DMS79 (cell line): ENCODE results near the gene MAPK11.

ENCODE experiments used
- DNase-seq: peaks from one replicate; lab custom pipeline; 2025; lab: John Stamatoyannopoulos, UW

Gene MAPK11

DNA sequence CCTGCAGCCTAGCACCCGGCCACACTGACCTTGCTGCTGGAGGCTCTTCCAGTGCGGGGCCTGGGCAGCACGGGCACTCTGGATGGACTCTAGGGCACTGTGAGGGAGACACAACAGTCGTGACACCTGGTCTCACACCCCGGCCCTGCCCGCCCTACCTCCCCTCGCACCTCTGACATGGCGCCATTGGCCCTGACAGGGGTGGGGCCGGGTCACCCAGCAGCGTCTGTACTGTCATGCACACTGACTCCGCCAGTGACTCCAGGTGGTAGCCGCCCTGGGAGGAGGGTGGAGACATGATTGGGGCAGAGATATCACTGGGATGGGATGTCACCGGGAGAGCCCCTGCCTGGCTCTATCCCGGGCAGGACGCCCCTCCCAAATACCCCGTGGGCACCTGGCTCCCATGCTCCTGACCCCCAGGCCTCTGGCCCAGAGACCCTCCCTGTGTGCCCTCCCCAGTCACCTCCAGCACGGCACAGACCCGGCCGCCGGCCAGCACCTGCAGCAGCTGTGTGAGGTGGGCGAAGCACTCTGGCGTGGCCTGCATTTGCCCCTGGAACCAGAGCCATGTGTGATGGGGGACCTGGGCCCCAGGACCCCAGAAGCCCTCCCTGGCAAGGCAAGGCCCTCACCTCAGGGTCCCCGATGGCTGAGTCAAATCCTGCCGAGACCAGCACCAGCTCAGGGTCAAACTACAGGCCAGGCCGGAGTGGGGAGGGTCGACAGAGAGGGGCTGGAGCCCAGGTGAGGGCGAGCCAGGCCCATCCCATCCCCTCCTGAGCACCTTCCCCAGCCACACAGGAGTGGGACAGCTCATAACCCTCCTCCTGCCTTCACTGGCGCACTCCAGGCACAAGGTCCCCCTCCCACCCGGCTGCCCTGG, 21.7 kb downstream of the MAPK11 start:
- DNase-seq, result no peak

DNA sequence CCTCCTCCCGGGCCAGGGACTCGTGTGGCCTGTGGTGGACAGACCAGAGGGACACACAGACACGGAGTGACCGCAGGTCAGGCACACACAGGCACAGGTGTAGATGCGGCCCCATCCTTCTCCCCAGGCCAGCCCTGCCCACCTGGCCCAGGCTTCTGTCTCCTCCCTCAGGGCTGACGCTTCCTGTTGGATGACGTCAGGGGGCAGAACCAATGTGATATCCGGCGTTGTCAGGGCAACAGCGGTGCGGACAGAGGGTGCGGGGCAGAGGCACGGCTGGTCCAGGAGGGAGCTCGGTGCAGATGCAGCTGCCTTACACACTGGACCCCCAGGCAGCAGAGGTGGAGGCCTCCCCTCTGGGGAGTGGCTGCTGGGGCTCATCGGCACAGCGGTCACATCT, 22.4 kb downstream of the MAPK11 start:
- no peak for DNase-seq

DNA sequence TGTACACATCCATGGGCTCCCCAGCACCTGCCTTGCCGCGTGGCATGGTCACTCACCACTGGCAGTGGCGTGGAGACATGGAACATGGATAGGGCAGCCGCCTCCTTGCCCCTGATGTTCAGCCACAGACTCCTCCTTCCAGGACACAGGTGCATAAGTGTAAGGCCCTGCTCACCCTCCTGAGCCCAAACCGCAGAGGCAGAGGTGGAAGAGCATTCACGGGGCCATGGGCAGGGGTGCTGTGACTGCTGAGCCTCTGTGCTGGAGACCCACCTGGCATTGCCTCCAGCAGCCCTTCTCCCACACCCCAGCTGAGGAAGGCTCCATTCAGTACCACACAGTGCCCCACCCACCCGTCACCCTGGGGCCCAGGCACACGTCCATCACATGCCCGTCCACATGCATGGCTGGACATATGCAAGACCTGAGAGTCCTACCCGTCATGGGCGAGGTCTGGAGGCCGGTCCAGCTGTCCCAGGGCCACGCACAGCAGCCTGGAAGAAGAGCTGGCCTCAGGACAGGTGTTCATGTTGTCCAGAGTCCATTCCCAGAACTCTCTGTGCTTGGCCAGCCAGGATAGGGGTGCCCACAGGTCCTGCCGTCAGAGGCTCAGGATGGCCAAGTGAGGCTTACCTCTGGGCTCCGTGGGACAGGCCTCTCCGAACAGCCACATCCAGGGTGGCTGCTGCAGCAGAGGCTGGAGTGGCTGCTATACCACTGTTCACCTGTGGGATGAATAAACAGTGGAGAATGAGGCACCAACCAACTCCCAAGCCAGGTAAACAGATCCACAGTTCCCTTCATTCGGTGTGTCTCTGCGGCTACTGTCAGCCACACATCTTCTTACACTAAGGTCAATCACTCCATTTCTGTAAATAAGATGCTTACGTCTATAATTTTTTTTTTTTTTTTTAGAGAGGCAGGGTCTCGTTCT, 23.7 kb downstream of the MAPK11 start:
- no peak for DNase-seq

DNA sequence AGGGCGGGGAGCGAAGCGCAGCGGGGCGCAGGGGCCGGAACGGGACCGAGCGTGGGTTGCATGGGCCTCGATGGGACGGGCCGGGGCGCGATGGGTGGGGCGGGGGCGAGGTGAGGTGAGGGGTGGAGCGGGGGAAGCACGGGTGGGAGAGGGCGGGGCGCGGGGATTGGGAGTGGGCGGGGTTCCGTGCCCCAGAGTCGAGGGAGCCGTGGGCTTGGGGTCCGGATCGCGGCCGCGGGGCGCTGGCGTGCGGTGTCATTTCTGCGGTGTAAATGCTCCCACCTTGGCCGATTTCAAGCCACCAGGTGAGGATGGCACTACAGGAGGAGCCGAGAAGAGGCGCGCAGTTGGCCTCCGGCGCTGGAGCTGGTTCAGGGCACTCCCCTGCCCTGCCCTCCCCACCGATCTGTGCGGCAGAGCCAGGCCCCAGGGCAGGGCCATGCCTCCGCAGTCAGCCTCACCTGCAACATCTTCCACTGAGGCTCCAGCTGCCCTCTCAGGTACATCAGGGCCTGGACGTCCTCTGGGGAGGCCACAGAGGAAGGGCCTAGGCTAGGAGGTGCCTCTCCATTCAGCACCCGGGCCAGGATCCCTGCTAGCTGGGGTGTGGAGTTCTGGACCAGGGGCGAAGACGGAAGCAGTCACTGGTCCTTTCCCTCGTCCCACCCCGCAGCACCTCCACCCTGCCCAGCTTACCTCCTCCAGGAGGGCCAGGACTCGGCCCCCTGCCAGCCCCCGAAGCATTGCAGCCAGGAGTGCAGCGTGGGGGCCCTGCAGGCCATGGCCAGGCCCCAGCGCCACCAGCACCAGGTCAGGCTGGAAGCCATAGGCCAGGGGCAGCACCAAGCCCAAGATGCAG, 24.7 kb downstream of the MAPK11 start:
- no peak for DNase-seq

DNA sequence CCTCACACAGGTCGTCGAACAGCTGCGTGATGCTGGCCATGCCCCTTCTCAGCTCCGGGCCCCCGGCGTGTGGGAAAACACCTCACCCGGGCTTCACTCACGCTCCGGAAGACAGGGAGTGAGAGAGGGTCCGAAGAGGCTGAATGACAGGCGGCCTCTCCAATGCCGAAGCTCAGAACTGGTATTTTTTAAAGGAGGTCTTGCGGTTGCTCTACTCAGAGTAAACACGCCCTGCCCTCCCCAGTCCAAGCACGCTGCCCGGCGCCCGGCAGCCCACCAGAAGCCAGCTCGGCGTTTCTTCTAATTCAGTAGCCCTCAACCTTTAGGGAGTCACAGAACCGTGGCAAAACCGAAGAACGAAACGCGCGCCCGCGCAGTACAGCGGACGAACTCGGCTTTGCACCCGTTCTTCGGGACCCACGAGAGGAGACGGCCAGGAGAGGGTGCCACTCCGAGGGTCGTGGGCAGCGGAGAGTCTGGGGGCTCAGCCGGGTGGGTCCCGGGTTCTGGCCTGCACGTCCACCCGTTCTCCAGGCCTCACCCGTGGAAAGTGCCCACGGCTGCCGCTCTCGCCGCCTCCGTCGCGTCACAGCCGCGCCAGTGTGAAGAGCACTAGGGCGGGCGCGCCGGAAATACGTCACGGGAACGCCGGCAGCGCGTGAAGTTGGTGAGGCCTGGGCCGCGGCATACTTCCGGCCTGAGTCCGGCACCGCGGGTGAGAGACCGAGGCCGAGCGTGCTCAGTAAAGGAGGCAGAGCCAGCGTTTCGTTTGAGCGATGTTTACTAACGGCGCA, 25.6 kb downstream of the MAPK11 start, which contains the start of gene TUBGCP6:
TUBGCP6 (minus strand) TSS at position 604 of the 794 bp plus-strand sequence; CDS start at position 40, 564 bp downstream.
- peak; percentile 33 for DNase-seq

DNA sequence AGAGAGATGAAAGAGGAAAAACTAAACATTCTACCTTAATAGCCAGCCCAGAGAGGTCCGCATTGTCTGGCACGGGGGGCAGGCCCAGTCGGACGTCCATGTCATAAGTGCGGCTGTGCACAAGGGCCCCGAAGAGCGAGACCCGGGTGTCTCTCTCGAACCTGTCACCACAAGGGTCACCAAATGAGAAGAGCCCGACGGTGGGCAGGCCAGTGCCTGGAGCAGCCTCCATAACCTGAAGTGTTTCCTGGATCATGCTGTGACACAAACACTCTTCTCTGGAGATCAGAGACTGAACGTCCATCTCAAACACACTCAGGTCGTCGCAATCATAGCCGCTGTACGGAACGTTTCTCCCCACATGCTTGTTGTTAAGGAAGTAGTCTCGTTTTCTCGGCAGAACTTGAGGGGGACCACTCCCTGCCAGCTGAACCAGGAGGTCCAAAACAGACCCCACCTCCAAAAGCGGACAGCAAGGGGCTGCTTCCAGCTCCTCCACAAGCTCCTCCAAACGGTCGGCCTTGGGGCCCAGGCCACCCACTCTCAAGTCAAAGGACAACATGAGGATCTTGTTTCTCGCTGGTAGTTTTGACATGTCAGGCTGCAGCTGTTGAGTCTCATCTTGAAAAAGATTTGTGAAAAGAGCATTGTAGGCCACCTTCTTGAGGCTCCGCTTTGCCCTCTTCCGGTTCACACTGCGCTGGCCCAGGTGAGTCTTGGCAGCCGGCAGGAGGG, 26.3 kb downstream of the MAPK11 start:
- DNase-seq, result no peak

DNA sequence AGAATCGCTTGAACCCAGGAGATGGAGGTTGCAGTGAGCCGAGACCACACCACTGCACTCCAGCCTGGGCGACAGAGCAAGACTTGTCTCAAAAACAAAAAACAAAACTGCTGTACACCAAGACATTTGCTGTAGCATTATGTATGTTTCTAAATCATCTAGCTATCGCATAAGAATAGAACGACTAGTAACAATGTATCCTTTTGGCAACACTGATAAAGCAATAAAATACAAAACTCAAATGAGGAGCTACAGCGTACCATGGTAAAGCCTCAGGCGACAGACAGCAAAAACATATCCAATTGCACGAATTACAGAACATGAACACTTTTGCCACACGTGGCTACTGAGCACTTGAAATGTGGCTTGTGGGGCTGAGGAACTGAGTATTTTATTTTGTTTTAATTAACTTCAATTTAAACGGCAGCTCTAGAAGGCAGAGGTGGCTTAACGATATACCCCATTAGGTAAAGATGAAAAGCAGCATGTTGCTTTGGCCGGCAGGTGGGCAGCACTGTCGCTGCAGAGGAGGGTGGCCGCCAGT, 27.7 kb downstream of the MAPK11 start:
- no peak for DNase-seq

DNA sequence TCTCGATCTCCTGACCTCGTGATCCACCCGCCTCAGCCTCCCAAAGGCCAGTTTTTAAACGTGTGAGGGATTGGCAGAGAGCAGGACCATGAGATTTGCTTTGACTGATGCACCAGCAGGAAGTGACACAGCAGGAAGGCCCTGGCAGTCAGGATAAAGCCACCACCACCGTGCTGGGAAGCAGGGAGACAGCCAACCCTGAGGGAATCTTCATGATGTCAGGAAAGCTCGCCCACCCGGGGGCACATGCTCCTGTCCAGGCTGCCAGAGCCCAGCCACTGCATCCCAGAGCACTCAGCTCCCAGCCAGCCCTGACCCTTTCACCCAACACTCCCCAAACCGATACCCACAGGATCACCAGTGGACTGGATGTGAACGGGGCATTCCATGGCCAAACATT, 31.4 kb downstream of the MAPK11 start:
- no peak for DNase-seq

DNA sequence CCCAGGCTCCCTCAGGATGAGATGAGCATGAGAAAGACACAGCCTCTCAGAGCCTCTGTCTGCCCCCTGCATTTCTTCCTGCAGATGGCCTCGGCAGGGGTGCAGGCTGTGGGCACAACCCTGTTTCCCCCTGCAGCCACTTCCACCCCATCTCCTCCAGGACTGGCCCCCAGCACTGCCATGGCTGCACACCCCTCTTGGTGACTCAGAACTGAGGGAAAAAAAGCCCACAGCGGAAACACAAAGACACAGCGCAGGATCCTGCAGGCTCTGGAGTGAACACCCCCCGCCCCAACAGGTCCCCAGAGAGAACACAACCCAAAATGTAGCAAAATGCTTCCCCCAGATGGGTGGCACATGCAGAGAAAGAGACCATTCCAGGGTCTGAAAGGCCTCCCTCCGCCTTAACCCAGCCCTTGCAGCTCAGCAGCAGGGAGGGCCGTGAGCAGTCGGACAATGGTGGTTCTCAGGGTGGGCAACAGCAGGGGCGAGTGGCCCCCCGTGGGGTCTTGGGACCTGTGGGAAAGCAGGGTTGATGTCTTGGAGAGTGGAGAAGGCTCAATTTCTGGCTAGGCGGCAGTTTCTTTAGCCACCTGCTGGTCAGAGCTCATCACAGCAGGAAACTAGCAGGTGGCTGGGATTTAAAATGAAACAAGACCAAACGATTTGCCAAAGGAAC, 33.3 kb downstream of the MAPK11 start:
- no peak for DNase-seq

DNA sequence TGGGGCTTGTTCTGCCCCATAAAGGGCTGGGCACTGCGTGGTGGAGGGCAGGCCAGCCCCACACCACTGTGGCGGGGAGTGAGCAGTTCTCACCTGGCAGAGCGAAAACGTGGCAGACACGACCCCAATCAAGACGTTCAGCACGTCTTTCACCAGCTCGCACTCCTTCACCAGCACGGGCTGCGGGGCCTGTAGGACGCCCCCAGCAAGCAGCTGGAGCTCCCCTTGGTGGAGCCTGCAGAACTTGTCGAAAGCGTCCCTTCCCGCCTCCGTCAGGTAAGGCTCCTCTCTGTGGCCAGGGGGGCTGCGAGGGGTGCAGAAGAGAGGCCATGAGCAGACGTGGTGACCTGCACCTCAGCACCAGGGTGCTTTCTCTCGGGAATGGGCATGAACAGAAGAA, 37.0 kb downstream of the MAPK11 start:
- DNase-seq, result no peak

DNA sequence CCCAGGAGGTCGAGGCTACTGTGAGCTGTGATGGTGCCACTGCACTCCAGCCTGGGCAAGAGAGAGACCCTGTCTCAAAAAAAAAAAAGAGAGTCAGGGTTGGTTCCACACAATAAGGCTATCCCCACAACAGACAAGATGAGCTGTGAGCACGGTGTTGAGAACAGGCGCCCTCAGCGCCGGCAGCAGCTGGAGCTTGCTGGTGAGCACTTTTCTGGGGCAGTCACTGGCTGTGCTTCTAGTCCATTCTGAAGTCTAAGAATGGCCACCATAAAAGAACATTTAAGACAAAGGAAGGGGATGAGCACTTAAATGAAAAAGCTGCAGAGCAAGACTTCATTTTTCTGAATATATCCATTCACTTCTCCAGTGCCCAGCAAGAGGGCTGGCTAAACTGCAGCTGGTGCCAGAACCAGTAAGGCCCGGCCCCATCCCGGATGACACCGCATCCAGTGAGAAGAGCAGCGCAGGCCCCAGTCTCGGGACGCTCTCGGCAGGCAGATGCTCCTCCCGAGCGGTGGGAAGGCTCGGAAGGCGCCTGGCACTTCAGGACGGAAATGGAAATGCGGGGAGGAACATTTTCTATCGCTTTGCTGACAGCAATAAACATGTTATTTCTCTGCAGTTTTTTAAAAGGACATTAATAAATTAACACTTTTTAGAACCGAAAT, 37.6 kb downstream of the MAPK11 start:
- no peak for DNase-seq

DNA sequence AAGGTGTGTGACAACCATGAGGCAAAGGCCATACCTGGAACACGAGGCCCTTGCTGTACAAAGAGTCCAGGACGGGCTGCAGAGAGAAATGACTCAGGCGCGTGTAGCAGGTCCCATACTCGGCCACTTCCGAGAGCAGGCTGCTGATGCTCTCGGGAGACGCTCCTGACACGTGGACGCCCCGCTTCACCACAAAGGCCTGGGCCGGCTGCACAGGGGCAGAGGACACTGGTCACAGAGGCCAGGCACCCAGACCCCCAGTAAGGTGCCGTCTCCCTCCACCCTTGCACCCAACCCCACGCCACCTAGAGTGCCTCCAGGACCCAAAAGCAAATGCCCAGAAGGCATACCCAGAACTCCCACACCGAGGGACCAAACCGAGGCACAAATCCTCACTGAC, 40.8 kb downstream of the MAPK11 start:
- DNase-seq, result no peak

DNA sequence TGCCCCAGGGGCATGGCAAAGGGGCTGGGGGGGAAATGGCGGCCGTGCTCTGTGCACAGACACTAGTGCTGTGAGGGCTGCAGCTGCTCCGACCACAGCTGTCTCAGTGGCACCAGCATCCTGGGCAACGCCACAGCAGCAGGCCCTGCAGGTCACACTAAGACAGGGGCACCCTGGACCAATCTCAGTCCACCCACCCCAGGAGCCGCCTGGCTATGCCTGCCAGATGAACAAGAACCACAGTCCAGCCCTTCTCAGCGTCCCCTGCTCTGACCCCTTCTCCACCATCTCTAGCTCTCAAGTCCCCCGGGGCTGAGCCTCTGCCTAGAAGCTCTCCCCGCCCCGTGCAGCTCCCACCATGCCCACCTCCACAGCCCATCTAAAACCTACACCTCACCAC, 41.8 kb downstream of the MAPK11 start:
- DNase-seq, result no peak

DNA sequence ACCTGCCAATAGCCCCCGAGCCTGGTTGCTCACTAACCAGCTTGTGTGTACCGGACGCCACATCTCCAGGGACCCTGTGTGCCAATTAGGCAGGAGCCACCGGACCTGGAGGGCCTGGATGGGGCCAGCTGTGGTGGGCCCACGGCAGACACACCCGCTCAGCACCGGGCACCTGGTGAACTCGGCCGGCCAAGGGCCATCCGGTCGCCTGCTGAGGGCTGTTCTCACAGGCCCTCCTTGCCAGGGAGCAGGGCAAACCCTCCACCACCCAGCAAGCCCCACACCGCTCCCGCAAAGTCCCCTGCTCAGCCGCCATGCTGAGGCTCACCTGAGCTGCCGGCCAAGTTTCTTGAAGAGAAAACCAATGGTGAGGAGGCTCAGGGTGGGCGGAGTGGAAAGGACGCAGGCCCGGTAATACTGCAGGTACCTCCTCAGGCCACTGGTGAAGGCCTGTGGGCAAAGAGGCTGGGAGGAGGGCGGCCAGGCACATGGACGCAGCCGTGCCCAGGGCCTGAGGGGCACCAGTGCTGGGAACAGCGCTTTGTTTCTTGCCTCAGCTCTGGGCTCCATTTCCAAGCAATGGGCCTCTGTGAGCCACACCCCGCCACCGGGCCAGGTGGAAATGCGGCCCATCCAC, 42.5 kb downstream of the MAPK11 start:
- no peak for DNase-seq

DNA sequence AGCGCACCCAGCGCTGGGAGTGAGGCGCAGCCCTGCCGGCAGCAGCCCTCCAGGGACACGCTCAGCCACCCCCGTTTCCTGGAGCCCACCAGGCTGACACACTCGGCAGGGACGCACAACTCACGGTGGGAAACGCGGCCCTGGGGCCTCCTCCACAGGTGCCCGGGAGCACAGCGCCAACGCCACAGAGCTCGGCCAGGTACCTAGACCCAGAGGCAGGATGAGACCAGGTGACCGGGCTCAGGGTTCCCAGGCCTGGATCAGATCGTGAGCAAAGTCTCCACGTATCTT, 43.4 kb downstream of the MAPK11 start:
- no peak for DNase-seq

DNA sequence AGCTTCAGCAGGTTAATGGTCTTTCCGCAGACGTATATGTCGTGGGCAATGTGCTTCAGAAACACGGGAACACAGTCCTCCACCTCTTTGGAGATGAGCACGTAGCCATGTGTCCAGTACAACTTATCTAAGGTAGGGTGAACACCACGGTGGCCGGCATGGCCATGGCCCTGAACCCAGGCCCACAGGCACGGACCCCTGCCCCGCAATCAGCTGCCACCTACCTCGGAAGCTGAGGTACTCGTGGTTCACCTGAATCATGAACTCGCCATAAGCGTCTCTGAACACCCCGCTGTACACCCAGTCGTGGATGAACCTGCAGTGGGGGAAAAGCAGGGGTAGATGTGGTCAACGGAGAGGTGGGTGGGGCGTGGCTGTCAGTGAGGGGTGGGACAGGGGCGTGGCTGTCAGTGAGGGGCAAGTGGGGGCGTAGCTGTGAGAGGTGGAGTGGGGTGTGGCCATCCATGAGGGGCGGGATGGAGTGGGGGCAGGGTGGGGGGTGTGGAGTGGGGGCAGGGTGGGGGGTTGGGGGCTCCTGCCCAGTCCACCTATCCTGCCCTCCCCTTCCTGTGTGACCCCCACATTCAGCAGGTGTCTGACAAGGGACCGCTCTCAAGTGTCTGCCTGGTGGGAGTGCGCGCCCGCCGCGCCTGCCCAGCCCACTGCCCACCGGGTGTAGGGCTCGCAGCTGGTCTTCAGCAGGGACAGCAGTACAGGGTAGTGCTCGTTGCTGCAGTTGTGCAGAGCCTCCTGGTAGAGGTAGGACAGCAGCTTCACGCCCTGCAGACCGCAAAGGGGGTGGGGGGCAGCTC, 43.9 kb downstream of the MAPK11 start:
- no peak for DNase-seq

DNA sequence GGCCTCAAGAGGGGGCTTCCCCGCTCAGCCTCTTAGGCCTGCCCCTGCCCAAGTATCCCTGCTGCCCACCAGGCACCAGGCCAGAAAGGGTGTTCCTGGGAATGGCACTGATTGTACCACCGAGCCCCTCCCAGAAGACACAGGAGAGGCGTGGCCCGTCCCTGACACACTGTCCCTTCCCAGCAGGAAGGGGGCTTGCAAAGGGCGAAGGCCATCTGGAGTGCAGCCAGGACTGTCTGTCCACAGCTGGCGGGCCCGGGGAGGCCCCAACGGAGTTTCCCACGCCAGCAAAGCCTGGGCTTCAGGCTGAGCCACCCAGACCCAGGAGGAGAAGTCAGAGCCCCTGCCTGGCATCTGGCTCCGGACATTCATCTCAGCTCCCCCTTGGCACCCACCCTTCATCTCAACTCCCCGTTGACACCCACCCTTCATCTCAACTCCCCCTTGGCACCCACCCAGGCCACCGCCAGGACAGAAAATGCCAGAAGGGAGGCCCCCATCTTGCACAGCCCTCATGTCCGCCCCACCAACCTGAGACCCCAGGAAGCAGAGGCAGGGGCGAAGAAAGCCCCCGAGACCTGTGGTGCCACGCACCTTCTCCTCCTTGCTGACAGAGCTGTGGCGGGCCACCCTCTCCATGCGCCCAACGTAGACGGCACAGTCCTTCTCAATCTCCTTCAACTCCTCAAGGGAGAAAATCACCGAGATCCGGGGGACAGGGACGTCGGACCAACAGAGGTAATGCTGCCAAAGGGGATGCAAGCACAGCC, 44.8 kb downstream of the MAPK11 start:
- no peak for DNase-seq
